Suprapubic skin (tissue), 4 donors: ENCODE results near the gene DYNLT2B. TPM values are rescaled to one million over a fixed set of nuclear protein-coding genes. Genes with fewer than 3 reads are reported as not detected.

Experiments used
- DNase-seq, 2 donors: peaks; one replicate each; pipeline ENCODE4 v3.0.0-alpha.2; 2019; ENCODE audit warnings: low spot score in 2 of 2
- H3K27ac ChIP-seq: fragments of 200-600 bp; sonication (generic); one replicate; pipeline ENCODE4 v1.5.1; 2019
- H3K27me3 ChIP-seq: fragments of 200-600 bp; sonication (generic); one replicate; pipeline ENCODE4 v1.5.1; 2019
- H3K36me3 ChIP-seq: fragments of 200-600 bp; sonication (generic); one replicate; pipeline ENCODE4 v1.5.1; 2019
- H3K4me1 ChIP-seq: fragments of 200-600 bp; sonication (generic); one replicate; pipeline ENCODE4 v1.5.1; 2019
- H3K4me3 ChIP-seq: fragments of 200-600 bp; sonication (generic); one replicate; pipeline ENCODE4 v1.5.1; 2019; ENCODE audit warnings: mild to moderate bottlenecking
- H3K9me3 ChIP-seq: fragments of 200-600 bp; sonication (generic); one replicate; pipeline ENCODE4 v1.5.1; 2019
- CTCF ChIP-seq, 2 donors: fragments of 200-600 bp in 1 of 2; fragments of 450-650 bp in 1 of 2; sonication (generic) in 1 of 2; IDR thresholded peaks; one replicate each; pipeline ENCODE4 v1.5.1; 2016 to 2019; ENCODE audit warnings: antibody characterized with exemption in 2 of 2, mild to moderate bottlenecking in 1 of 2, moderate library complexity in 1 of 2
- EP300 ChIP-seq: sonication (generic); formaldehyde crosslinking; IDR thresholded peaks from one replicate; pipeline ENCODE4 v1.6.1; 2017; ENCODE audit warnings: antibody characterized with exemption
- POLR2A ChIP-seq, 2 donors: fragments of 450-650 bp; IDR thresholded peaks; one replicate each; pipeline ENCODE4 v1.6.1; 2017; ENCODE audit warnings: antibody characterized with exemption in 2 of 2, mild to moderate bottlenecking in 2 of 2, moderate library complexity in 2 of 2
- POLR2AphosphoS5 ChIP-seq, 3 donors: sonication (generic); formaldehyde crosslinking; IDR thresholded peaks; one replicate each; pipeline ENCODE4 v1.6.1; 2017; ENCODE audit warnings: antibody characterized with exemption in 3 of 3
- WGBS: methylation state at CpG from one replicate; pipeline ENCODE4 v1.1.5; 2018; 5-methylcytosine and 5-hydroxymethylcytosine counted together
- total RNA-seq, 4 donors: library from RNA; depleted of rRNA; stranded (reverse); fragments of >200 nt; gene quantifications; one replicate each; pipeline ENCODE4 v1.1.0, GENCODE V29; 2016

DYNLT2B gene
- total RNA-seq, 4 donors from 2014 or later, result 5.3 to 13.1 (median 10.6) TPM

- H3K4me1 ChIP-seq, result peaks cover 54% of the 10 kb centered on the region
- 25% methylated on average over 3 of the region's 3 CpGs for WGBS
Measured at GRCh38 chr3:196284396-196284795, 33.6 kb downstream of the DYNLT2B start.

GRCh38 chr3:196281962-196282361 is 36.1 kb downstream of the DYNLT2B start:
- Histone ChIP-seq H3K36me3 (no peaks in the 10 kb centered on the region), H3K27ac (no peak overlapping the region), H3K27me3 (no peaks in the 10 kb centered on the region), H3K4me3 (no peak overlapping the region), H3K9me3 (no peaks in the 10 kb centered on the region), H3K4me1 (peaks cover 63% of the 10 kb centered on the region)
- WGBS, result 78% methylated on average over 4 of the region's 4 CpGs
- no peak for DNase-seq
- TF ChIP-seq POLR2A (IDR thresholded peaks at IDR 0.05), result no peak
- TF ChIP-seq CTCF (IDR thresholded peaks at IDR 0.05), result no peak
- TF ChIP-seq POLR2AphosphoS5 (IDR thresholded peaks at IDR 0.05), result no peak
- no peak for TF ChIP-seq EP300

More at GRCh38 chr3:196284396-196284795, 33.6 kb downstream of the DYNLT2B start:
- DNase-seq, result no peak
- H3K27ac ChIP-seq, result no peak overlapping the region
- no peaks in the 10 kb centered on the region for H3K36me3 ChIP-seq
- no peaks in the 10 kb centered on the region for H3K27me3 ChIP-seq
- no peak for TF ChIP-seq CTCF (IDR thresholded peaks at IDR 0.05)
- TF ChIP-seq EP300, result no peak
- TF ChIP-seq POLR2A (IDR thresholded peaks at IDR 0.05), result no peak
- H3K4me3 ChIP-seq, result no peak overlapping the region
- H3K9me3 ChIP-seq, result no peaks in the 10 kb centered on the region

DNA sequence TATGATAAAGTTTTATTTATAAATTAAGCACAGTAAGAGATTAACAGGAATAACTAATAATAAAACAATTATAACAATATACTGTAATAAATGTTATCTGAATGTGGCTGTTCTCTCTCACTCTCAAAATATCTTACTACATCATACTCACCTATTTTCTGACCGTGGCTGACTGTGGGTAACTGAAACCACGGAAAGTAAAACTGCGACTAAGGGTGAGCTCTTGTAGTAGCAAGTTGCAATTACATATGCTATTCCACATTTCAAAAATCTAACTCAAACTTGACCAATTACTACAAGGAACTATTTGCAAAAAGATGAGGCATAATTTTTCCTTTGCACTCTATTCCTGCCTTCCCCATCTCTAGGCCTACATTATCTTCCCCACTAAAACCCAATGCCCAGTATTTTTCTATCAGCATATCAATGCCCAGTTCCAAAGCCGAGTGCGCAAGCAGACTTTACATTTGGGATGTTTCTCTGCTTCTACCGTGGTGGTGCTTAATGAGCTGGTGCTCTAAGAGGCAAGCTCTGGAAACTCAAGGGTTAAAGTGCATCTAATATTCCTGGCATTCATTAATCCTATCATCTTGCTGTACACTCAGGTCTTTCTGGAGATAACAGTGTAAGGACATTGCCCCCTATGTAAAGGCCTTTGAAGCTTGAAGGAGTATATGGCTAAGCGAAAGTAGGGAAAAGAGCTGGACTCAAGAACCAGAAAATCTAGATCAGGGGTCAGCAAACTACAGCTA is 37.2 kb downstream of the DYNLT2B start:
- H3K27ac ChIP-seq, result no peak overlapping the region
- 88% methylated on average over 7 of the region's 7 CpGs for WGBS
- H3K36me3 ChIP-seq, result no peaks in the 10 kb centered on the region
- no peaks in the 10 kb centered on the region for H3K27me3 ChIP-seq
- TF ChIP-seq EP300 (no peak), POLR2AphosphoS5 (IDR thresholded peaks at IDR 0.05) (no peak), POLR2A (IDR thresholded peaks at IDR 0.05) (no peak), CTCF (IDR thresholded peaks at IDR 0.05) (no peak)
- H3K4me3 ChIP-seq, result no peak overlapping the region
- peaks cover 53% of the 10 kb centered on the region for H3K4me1 ChIP-seq
- DNase-seq, result no peak
- no peaks in the 10 kb centered on the region for H3K9me3 ChIP-seq

DNA sequence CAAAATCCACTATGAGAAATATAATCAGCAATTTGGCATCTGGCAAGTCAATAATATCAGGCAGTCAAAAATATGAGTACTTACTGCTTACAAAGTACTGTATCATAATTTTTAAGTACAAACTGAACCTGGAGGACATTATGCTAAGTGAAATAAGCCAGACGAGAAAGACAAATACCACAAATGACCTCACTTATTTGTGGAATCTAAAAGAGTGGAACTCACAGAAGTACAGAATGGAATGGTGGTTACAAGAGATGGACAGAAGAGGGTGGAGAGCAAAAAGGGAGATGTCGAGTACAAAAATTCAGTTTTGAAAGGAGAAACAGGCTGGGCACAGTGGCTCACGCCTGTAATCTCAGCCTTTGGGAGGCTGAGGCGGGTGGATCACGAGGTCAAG is 42.9 kb downstream of the DYNLT2B start:
- TF ChIP-seq POLR2AphosphoS5 (IDR thresholded peaks at IDR 0.05), result no peak
- TF ChIP-seq EP300, result no peak
- no peak for TF ChIP-seq CTCF (IDR thresholded peaks at IDR 0.05)
- TF ChIP-seq POLR2A (IDR thresholded peaks at IDR 0.05), result no peak
- 95% methylated on average over 5 of the region's 5 CpGs for WGBS
- H3K27ac ChIP-seq, result peak overlapping the region; percentile 42
- H3K4me3 ChIP-seq, result no peak overlapping the region
- H3K36me3 ChIP-seq, result peaks cover 9% of the 10 kb centered on the region
- no peaks in the 10 kb centered on the region for H3K9me3 ChIP-seq
- no peak for DNase-seq
- H3K4me1 ChIP-seq, result peaks cover 30% of the 10 kb centered on the region
- no peaks in the 10 kb centered on the region for H3K27me3 ChIP-seq

GRCh38 chr3:196274585-196274984 is 43.5 kb downstream of the DYNLT2B start:
- DNase-seq, result no peak
- H3K36me3 ChIP-seq, result peaks cover 14% of the 10 kb centered on the region
- no peak overlapping the region for H3K4me3 ChIP-seq
- peak overlapping the region; percentile 42 for H3K27ac ChIP-seq
- peaks cover 27% of the 10 kb centered on the region for H3K4me1 ChIP-seq
- no peaks in the 10 kb centered on the region for H3K9me3 ChIP-seq
- H3K27me3 ChIP-seq, result no peaks in the 10 kb centered on the region
- 52% methylated on average over 5 of the region's 5 CpGs for WGBS
- TF ChIP-seq POLR2AphosphoS5 (IDR thresholded peaks at IDR 0.05) (no peak), POLR2A (IDR thresholded peaks at IDR 0.05) (no peak), EP300 (no peak), CTCF (IDR thresholded peaks at IDR 0.05) (no peak)
